LNCAP (cell line): ENCODE results near the gene FTH1.

Experiments
- TF ChIP-seq, protein P1 (sequence below): fragments of 450-650 bp; IDR thresholded peaks from 2 replicates; pipeline ENCODE4 v1.5.1; 2017; ENCODE audit warnings: mild to moderate bottlenecking

FTH1 gene

DNA sequence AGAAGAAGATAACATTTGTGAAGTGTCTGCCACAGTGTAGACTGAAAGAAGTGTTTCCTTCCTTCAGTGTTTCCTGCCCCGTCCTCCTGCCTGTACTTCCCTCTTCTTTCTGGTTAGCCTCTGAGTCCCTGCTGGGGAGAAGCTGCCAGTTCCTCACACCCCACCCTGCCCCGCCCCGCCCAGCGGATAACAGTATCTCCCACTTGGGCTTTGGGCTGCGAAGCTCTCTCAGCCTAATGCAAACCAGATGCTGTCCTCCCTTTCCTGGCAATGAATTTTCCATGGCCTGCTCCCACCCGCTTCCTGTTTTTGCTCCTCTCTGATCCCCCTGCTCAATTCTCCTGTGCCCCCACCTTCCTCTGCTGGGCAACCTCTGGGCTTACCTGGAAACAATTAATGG is 44.9 kb downstream of the FTH1 start:
- TF ChIP-seq, protein P1, sequence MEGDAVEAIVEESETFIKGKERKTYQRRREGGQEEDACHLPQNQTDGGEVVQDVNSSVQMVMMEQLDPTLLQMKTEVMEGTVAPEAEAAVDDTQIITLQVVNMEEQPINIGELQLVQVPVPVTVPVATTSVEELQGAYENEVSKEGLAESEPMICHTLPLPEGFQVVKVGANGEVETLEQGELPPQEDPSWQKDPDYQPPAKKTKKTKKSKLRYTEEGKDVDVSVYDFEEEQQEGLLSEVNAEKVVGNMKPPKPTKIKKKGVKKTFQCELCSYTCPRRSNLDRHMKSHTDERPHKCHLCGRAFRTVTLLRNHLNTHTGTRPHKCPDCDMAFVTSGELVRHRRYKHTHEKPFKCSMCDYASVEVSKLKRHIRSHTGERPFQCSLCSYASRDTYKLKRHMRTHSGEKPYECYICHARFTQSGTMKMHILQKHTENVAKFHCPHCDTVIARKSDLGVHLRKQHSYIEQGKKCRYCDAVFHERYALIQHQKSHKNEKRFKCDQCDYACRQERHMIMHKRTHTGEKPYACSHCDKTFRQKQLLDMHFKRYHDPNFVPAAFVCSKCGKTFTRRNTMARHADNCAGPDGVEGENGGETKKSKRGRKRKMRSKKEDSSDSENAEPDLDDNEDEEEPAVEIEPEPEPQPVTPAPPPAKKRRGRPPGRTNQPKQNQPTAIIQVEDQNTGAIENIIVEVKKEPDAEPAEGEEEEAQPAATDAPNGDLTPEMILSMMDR = no peak

- TF ChIP-seq, protein P1 = no peak
Observed at GRCh38 chr11:61921446-61921845, 46.0 kb downstream of the FTH1 start.

- TF ChIP-seq, protein P1 = no peak
Observed at GRCh38 chr11:61919705-61920631, 47.5 kb downstream of the FTH1 start.

- TF ChIP-seq, protein P1 = no peak
Observed at GRCh38 chr11:61918938-61919704, 48.3 kb downstream of the FTH1 start.

- TF ChIP-seq, protein P1 = no peak
Observed at GRCh38 chr11:61918251-61918937, 49.0 kb downstream of the FTH1 start.

GRCh38 chr11:61917334-61918109 is 49.9 kb downstream of the FTH1 start, which contains the start of gene RAB3IL1:
RAB3IL1 (minus strand) TSS chr11:61917566; CDS start chr11:61917367, 199 bp downstream.
- TF ChIP-seq, protein P1 = no peak
